Lung (tissue), 12 donors: ENCODE measurements around the gene HLA-DMA. TPM values are rescaled to one million over a fixed set of nuclear protein-coding genes. Genes with fewer than 3 reads are reported as not detected.
"Not testable (repeated sequence)": the region's sequence is repeated elsewhere in the genome, so short reads cannot be mapped to it uniquely, and the experiment has no call there.

Experiments used
- ATAC-seq: fragments of 200-7000 bp; cut with Tn5 transposase; one replicate; pipeline ENCODE4 v1.9.1; 2020; ENCODE audit warnings: moderate number of reproducible peaks; ENCODE audit not compliant: insufficient read depth, low FRiP score
- DNase-seq, 3 donors: peaks; one replicate each; pipeline ENCODE4 v3.0.0-alpha.2; 2013 to 2017
- H3K27ac ChIP-seq, 2 donors: one replicate each; pipeline ENCODE4 v1.5.1; 2013; ENCODE audit warnings: mild to moderate bottlenecking in 2 of 2, moderate library complexity in 2 of 2, control low read depth in 1 of 2, inconsistent platforms in 1 of 2, low read depth in 1 of 2, low read length in 1 of 2
- H3K27me3 ChIP-seq, 3 donors: one replicate each; pipeline ENCODE4 v1.5.1; 2013; ENCODE audit warnings: low read length in 2 of 3; ENCODE audit not compliant: control insufficient read depth in 3 of 3, insufficient read depth in 3 of 3
- H3K36me3 ChIP-seq, 4 donors: one replicate each; pipeline ENCODE4 v1.5.1; 2013; ENCODE audit warnings: low read length in 4 of 4, mild to moderate bottlenecking in 1 of 4, moderate library complexity in 1 of 4; ENCODE audit not compliant: control insufficient read depth in 4 of 4, insufficient read depth in 4 of 4
- H3K4me1 ChIP-seq, 5 donors: one replicate each; pipeline ENCODE4 v1.5.1; 2013; ENCODE audit warnings: low read length in 5 of 5, mild to moderate bottlenecking in 2 of 5, moderate library complexity in 1 of 5; ENCODE audit not compliant: control insufficient read depth in 5 of 5, insufficient read depth in 5 of 5
- H3K4me3 ChIP-seq: one replicate; pipeline ENCODE4 v1.5.1; 2013; ENCODE audit warnings: mild to moderate bottlenecking, control low read depth, moderate library complexity
- H3K9ac ChIP-seq, 2 donors: one replicate each; pipeline ENCODE4 v1.5.1; 2013; ENCODE audit warnings: low read length in 2 of 2, control low read depth in 1 of 2; ENCODE audit not compliant: insufficient read depth in 1 of 2
- H3K9me3 ChIP-seq, 4 donors: one replicate each; pipeline ENCODE4 v1.5.1; 2013; ENCODE audit warnings: low read length in 3 of 4, mild to moderate bottlenecking in 1 of 4, moderate library complexity in 1 of 4; ENCODE audit not compliant: control insufficient read depth in 4 of 4, insufficient read depth in 3 of 4
- WGBS, 2 donors: extraction: QIAGEN DNeasy Blood & Tissue Kit; methylation state at CpG; one replicate each; pipeline ENCODE4 v1.1.7; 2013; 5-methylcytosine and 5-hydroxymethylcytosine counted together
- polyA plus RNA-seq, 2 donors: library from polyadenylated mRNA; stranded (reverse); fragments of 200-250 nt; gene quantifications; one replicate each; pipeline ENCODE4 v1.2.1, GENCODE V29; 2013
- total RNA-seq, 2 donors: library from RNA; depleted of rRNA in 1 of 2; stranded (reverse); fragments of >200 nt in 1 of 2; gene quantifications; one replicate each; pipeline ENCODE4 v1.2.1, GENCODE V29; 2014 to 2021
- TF ChIP-seq, protein P1 (sequence below): IDR thresholded peaks from 2 replicates; pipeline ENCODE4 v1.5.1; 2012; ENCODE audit warnings: mild to moderate bottlenecking; ENCODE audit errors: control extremely low read depth, extremely low read depth
- donor health status: control.
- donor health status: control.
- donor health status: Bipolar disorder and iron deficiency.
- donor health status: healthy.
- donor health status: DM: yes; HTN: yes; CAD: no.

The HLA-DMA gene
- total and polyA plus RNA-seq, 4 donors, result 76.8 to 240 (median 118) TPM

DNA sequence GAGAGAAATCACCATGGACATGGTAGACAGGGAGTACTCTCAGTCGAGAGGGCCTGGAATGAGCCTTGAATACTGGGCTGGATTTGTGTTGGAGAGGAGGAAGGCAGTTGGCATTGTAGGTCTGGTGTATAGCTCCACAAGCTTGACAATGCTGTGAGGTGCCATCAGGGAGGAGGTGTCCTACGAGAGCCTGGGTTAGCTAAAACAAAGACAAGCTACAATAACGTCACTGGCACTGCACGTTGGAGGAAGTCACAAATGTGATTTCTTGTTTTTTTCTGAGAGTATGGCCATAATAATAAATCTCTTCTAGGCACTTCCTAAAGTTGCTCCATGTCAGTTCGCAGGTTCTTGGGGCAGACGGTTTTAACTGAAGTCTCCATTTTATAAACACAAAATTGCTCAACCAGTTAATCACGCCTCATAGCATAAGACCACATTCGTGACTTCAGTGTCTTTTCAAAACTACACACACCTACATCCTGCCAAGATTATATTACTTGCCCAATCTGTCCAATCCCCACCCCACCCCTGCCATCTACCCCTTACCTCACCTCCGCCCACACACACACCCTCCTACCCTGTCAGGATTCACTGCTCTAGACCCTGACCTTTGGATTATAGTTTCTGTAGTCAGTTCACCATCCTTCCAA is 7.7 kb downstream of the HLA-DMA start:
- H3K9ac ChIP-seq, result no peak overlapping the region
- H3K27me3 ChIP-seq, result peaks cover 0 to 7% (median 0%) of the 10 kb centered on the region in 3 donors
- TF ChIP-seq, protein P1, sequence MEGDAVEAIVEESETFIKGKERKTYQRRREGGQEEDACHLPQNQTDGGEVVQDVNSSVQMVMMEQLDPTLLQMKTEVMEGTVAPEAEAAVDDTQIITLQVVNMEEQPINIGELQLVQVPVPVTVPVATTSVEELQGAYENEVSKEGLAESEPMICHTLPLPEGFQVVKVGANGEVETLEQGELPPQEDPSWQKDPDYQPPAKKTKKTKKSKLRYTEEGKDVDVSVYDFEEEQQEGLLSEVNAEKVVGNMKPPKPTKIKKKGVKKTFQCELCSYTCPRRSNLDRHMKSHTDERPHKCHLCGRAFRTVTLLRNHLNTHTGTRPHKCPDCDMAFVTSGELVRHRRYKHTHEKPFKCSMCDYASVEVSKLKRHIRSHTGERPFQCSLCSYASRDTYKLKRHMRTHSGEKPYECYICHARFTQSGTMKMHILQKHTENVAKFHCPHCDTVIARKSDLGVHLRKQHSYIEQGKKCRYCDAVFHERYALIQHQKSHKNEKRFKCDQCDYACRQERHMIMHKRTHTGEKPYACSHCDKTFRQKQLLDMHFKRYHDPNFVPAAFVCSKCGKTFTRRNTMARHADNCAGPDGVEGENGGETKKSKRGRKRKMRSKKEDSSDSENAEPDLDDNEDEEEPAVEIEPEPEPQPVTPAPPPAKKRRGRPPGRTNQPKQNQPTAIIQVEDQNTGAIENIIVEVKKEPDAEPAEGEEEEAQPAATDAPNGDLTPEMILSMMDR, result no peak
- DNase-seq, result peak in 2 of 3 donors; percentile 28 to 65
- ATAC-seq, result no peak
- peak overlapping the region in 1 of 2 donors; percentile 85 for H3K27ac ChIP-seq
- 36 to 55% methylated on average over 9 of the region's 9 CpGs for WGBS, 2 donors
- no peaks in the 10 kb centered on the region for H3K9me3 ChIP-seq
- H3K4me1 ChIP-seq, result peaks cover 0 to 10% (median 0%) of the 10 kb centered on the region in 5 donors
- H3K4me3 ChIP-seq, result no peak overlapping the region
- peaks cover 0 to 3% (median 0%) of the 10 kb centered on the region in 4 donors for H3K36me3 ChIP-seq

DNA sequence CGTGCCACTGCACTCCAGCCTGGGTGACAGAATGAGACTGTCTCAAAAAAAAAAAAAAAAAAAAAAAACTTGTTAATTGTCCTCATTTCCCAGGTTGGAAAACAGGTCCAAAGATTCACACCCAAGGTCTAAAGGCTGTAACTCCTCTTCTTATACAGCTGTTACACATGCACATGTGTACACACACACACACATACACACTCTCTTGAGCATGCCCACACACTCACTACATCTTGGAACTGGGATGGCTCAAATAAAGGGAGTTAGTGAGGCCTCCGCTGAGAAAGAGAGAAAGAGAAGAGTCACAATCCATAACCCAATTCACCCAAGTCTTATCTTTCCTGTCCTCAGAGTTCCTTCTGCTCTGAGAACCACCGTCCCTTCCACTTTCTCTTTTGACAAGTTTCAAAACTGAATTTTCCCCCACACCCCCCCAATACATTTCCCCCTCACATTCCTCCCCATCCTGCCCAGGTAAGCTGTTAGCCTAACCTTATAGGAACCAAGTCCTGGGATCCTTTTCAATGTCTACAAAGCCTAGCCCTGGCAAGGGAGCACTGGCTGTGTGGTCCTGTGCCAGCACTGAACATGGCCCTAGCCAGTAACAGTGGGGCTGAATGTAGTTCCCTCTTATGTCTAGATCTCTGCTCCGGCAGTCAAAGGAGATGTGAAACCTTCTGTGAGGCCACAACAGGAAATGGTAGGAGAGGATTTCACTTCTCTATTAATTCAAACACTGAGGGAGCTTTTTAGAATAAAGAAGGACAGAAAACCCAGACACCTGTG is 8.8 kb downstream of the HLA-DMA start:
- Histone ChIP-seq H3K9me3 (no peaks in the 10 kb centered on the region), H3K4me1 (peaks cover 0 to 3% (median 0%) of the 10 kb centered on the region in 5 donors), H3K9ac (no peak overlapping the region), H3K27me3 (peaks cover 0 to 13% (median 0%) of the 10 kb centered on the region in 3 donors), H3K36me3 (no peaks in the 10 kb centered on the region), H3K4me3 (no peak overlapping the region), H3K27ac (peak overlapping the region in 1 of 2 donors; percentile 86)
- ATAC-seq (no peak), DNase-seq (peak in 1 of 3 donors; percentile 17)
- TF ChIP-seq, protein P1, result no peak
- 40 to 63% methylated on average over 4 of the region's 4 CpGs for WGBS, 2 donors

DNA sequence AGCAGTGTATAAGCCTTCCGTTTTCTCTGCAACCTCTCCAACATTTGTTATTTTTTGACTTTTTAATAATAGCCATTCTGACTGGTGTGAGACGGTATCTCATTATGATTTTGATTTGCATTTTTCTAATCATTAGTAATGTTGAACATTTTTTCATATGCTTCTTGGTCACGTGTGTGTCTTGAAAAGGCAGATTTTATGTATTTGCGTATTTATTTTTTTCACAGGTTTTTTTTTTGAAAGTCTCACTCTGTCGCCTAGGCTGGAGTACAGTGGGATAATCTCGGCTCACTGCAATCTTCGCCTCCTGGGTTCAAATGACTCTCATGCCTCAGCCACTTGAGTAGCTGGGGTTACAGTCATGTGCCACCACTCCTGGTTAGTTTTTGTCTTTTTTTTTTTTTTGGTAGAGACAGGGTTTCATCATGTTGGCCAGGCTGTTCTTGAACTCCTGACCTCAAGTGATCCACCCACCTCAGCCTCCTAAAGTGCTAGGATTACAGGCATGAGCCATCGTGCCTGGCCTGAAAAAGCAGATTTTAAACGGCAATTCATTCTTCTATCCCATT is 10.3 kb downstream of the HLA-DMA start:
- not testable (repeated sequence) for ATAC-seq
- WGBS, 2 donors, result 81 to 83% methylated on average over 9 of the region's 9 CpGs

More for the DNA sequence above, 10.3 kb downstream of the HLA-DMA start:
- not testable (repeated sequence) for H3K27ac ChIP-seq, H3K4me1 ChIP-seq, DNase-seq, H3K36me3 ChIP-seq, H3K4me3 ChIP-seq, H3K9ac ChIP-seq, H3K9me3 ChIP-seq
- peaks cover 0 to 11% (median 5%) of the 10 kb centered on the region in 3 donors for H3K27me3 ChIP-seq
